IPS DF 4.7 (cell line): ENCODE data around the gene NAALADL2.
"Not testable (repeated sequence)": the region's sequence is repeated elsewhere in the genome, so short reads cannot be mapped to it uniquely, and the experiment has no call there.

Experiments used
- DNase-seq: peaks from one replicate; pipeline ENCODE4 v3.0.0-alpha.2; 2013; ENCODE audit warnings: low spot score; ENCODE audit errors: extremely low read depth

NAALADL2 gene

DNA sequence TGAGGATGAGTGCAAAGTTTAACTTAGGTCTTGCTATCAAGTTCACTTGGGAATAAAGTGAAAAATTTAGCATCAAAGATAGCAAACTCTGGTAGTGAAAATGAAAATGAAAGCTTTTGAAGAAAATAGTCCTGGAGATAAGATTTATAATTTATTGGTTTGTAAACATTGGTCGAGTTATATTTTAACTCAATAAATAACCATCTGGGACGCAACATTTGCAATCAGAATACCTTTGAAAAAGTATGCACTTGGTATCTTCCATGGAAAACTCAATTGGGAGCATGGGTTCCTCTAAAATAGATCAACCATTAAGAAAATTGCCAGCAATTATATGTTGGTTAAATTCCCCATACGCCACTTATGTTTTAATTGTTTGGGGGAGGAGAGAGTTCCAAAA lies 209.5 kb downstream of the NAALADL2 start:
- no peak for DNase-seq

DNA sequence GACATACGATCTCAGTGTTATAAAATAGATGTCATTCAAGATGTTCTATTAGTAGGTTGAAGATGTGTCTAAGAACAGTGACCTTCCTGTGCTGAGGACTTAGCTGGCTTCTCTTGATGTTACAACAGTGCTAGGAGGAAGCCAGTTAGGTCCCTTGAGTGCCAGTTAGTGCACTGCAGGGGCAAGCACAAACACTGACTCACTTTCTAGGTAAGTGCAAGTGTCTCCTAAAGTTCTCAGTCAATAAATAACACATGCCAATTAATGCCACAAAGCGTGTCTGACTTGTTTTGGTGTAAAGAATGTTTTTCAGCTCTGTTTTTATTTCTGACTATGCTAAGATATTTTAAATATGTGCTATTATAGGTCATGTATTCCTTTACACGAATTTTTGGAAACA lies 211.8 kb downstream of the NAALADL2 start:
- DNase-seq, result no peak

DNA sequence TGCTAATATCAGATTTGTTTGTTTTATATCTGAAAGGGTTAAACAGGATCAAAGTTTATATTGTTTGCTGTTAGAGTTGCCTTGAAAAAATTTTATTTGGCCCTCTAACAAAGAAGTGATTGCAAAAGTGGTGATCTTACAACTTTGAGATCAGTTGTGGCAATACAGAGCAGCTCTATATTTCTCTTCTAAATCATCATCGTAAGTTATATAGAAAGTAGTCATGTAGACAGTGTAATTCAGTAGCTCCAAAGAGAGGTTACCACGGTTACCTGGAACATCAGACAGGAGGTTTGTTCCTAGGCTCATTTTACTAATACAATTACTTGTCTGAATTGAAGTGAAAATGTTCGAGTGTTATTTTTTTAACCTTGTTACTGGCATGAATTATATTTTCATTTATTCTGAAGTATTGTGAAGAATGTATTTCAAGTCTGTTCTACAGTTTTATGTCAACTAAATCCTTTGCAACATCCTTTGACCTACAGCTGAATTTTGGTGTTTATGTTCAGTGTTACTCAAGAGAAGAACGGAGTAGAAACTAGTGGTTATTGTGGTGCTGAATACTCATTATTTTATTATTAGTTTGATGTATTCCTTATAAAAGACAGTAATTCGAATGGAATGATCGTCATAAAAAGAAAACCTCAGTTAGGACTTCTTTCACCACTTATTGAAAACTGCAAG lies 214.2 kb downstream of the NAALADL2 start:
- no peak for DNase-seq

- no peak for DNase-seq
These were observed 216.1 kb downstream of the NAALADL2 start for GRCh38 chr3:175075269-175075668.

- no peak for DNase-seq
These were observed 218.1 kb downstream of the NAALADL2 start for GRCh38 chr3:175077216-175077615.

GRCh38 chr3:175082631-175083030 lies 223.5 kb downstream of the NAALADL2 start:
- DNase-seq, result no peak

- not testable (repeated sequence) for DNase-seq
These were observed 228.0 kb downstream of the NAALADL2 start for GRCh38 chr3:175087128-175087527.

GRCh38 chr3:175088766-175089380 lies 229.7 kb downstream of the NAALADL2 start:
- DNase-seq, result no peak

DNA sequence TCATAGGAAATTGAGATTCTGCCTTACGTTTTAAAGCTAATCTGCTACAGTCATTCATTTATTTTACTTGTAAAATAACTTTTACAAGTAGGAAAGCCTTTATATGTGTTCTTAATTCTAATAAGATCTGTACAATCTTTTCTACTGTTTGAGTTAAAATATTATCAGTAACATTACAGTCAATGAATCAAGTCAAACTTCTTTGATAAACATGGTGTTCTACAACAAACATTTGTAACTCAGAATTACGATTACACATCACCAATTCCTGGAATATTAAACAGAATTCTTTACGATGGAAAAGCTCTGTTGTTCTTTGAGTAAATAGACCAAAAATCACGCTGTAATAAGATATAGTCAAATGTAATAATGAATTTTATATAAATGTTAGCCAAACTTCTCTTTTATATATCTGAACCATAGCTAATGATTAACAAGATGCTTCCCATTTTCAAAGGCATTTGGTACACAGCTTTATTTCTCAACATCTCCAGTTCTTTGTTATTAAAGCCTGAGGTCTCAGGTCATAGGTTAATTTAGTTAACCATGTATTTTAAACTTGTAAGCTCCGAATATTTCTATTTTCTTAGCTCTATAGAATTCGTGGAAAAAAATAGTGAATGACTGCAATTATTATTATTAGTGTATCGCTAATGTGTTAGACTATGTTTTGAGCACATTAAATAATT lies 232.4 kb downstream of the NAALADL2 start:
- no peak for DNase-seq

- DNase-seq, result no peak
These were observed 234.6 kb downstream of the NAALADL2 start for GRCh38 chr3:175093748-175094147.

DNA sequence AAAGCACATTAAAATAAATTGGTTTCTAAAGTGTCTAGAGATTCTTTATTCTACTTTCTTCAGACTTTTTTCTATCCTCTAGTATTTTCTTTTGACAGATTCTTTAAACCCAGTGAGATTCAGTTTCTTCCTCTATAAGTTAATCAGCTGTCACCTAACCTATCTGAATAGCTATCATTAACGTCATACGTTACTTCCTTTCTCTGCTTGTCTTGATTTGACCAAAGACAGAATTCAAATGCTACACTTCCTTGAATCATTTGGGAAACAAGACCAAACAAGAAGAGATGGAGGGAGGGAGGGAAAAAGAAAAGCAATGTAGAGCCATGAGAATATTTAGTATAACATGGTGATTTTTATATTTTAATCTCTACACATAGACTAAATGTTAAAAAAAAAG lies 235.2 kb downstream of the NAALADL2 start:
- no peak for DNase-seq

GRCh38 chr3:175098644-175099043 lies 239.5 kb downstream of the NAALADL2 start:
- no peak for DNase-seq

DNA sequence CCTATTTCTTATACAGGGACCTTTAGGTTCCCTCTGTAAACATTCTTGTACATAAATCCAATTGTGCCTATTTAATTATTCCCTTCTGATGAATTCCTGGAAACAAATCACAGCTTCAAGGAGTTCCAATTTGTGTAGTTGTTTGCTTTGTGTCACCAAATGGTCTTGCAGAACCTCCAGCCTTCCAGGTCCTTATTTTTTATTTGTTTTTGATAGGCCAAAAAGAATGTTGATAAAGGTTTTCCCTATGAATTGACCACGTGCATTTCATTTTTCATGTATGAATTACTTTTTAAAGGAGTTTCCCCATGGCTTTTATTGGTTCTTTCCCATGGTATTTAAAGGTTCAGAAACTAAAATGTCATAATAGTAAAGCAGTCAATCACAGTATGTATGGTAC lies 243.0 kb downstream of the NAALADL2 start:
- no peak for DNase-seq

GRCh38 chr3:175103298-175103697 lies 244.2 kb downstream of the NAALADL2 start:
- DNase-seq, result no peak

- DNase-seq, result no peak
These were observed 245.9 kb downstream of the NAALADL2 start for GRCh38 chr3:175105066-175105465.

DNA sequence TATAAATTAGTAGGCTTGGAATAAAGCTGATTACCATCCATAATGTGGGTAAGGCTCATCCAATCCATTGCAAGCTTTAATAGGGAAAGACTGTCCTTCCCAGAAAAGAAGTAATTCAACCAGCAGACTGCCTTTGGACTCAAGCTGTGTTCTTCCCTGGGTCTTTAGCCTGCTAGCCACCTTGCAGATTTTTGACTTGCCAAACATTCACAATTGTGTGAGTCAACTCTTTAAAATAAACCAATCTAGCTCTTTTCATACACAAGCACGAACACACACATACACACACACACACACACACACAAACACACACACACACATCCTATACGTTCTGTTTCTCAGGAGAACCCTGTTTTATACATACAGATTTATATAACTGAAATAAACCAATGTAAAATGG lies 248.1 kb downstream of the NAALADL2 start:
- no peak for DNase-seq

- DNase-seq, result no peak
These were observed 248.9 kb downstream of the NAALADL2 start for GRCh38 chr3:175107995-175108394.

- no peak for DNase-seq
These were observed 249.5 kb downstream of the NAALADL2 start for GRCh38 chr3:175108613-175109151.

- no peak for DNase-seq
These were observed 251.9 kb downstream of the NAALADL2 start for GRCh38 chr3:175111036-175111435.

GRCh38 chr3:175118382-175118941 lies 259.3 kb downstream of the NAALADL2 start:
- DNase-seq, result no peak

GRCh38 chr3:175121225-175121624 lies 262.1 kb downstream of the NAALADL2 start:
- DNase-seq, result peak; percentile 44

DNA sequence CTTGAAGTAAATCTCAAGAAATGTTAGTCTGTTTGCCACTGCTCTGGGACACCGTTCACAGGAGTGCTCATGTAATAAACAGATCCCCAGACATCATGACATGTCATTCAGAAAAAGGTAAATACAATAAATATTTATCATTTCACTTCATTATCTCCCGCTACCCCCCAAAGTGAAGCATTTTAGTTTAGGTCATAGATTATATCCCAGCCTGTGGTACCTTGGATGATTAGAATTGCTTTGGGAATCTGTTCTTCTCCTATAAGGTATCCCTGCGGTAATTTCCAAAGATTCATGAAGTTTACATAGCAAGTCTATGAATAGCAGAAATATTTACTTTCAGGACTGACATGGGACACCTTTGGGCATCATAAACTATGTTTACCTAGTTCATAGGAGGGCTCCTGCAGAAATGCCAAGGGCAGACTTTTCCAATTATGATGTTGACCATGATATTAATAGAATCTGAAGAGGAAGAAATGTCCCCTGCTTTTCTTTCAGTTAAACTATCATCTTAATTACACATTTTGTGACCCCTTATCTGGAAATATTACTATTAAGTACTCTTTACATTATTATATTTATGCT lies 268.0 kb downstream of the NAALADL2 start:
- no peak for DNase-seq
